HG02938 (cell line): ENCODE data around the gene HOXD4.

Experiments used
- ATAC-seq: cut with Tn5 transposase; IDR thresholded peaks from one replicate; pipeline ENCODE4 v1.9.1; 2021; ENCODE audit warnings: mild to moderate bottlenecking, moderate library complexity; ENCODE audit not compliant: unreplicated experiment

HOXD4 gene

GRCh38 chr2:176126929-176127773, 24.2 kb upstream of the HOXD4 start:
- no peak for ATAC-seq

GRCh38 chr2:176127774-176128072, 23.6 kb upstream of the HOXD4 start:
- no peak for ATAC-seq

- ATAC-seq, result no peak
These were observed 23.0 kb upstream of the HOXD4 start for GRCh38 chr2:176128172-176128981.

- no peak for ATAC-seq
These were observed 22.2 kb upstream of the HOXD4 start, which contains the start of gene HOXD8 for GRCh38 chr2:176128982-176129796. TSS of gene HOXD8 (plus strand) at chr2:176129705. CDS start at chr2:176130367, 662 bp downstream.

GRCh38 chr2:176129813-176130146, 21.6 kb upstream of the HOXD4 start:
- ATAC-seq, result no peak

GRCh38 chr2:176130147-176130956, 21.0 kb upstream of the HOXD4 start:
- ATAC-seq, result no peak

- ATAC-seq, result no peak
These were observed 20.1 kb upstream of the HOXD4 start for GRCh38 chr2:176130957-176131847.

- no peak for ATAC-seq
These were observed 19.5 kb upstream of the HOXD4 start for GRCh38 chr2:176131848-176132158.

GRCh38 chr2:176132205-176133171, 18.9 kb upstream of the HOXD4 start:
- no peak for ATAC-seq

GRCh38 chr2:176133389-176133788, 18.0 kb upstream of the HOXD4 start:
- no peak for ATAC-seq

- ATAC-seq, result no peak
These were observed 17.3 kb upstream of the HOXD4 start for GRCh38 chr2:176134035-176134434.

GRCh38 chr2:176135035-176135440, 16.3 kb upstream of the HOXD4 start:
- no peak for ATAC-seq

- no peak for ATAC-seq
These were observed 14.7 kb upstream of the HOXD4 start for GRCh38 chr2:176136374-176137251.

GRCh38 chr2:176137252-176137580, 14.1 kb upstream of the HOXD4 start:
- ATAC-seq, result no peak

- no peak for ATAC-seq
These were observed 13.4 kb upstream of the HOXD4 start for GRCh38 chr2:176137906-176138305.

- no peak for ATAC-seq
These were observed 12.8 kb upstream of the HOXD4 start for GRCh38 chr2:176138526-176138922.

- no peak for ATAC-seq
These were observed 12.3 kb upstream of the HOXD4 start for GRCh38 chr2:176138923-176139660.
